PC-3 (cell line): ENCODE data around the gene KLRG1. TPM values are rescaled to one million over a fixed set of nuclear protein-coding genes. Genes with fewer than 3 reads are reported as not detected.

Experiments
- ATAC-seq: fragments of 200-7000 bp; cut with Tn5 transposase; 2 replicates; pipeline ENCODE4 v1.9.1; 2020; ENCODE audit warnings: mild to moderate bottlenecking, moderate library complexity
- BruUV-seq: library from RNA; stranded (reverse); fragments of 400-500 nt; replicated peaks from 2 replicates; lab custom pipeline; 2021; lab: Mats Ljungman, UMichigan
- CTCF ChIA-PET: fragments of 300-600 bp; sonication (Branson Sonifier 250); formaldehyde crosslinking; loops from one replicate; lab custom pipeline; 2022; ENCODE audit warnings: antibody characterized with exemption; lab: Charles Lee
- POLR2A ChIA-PET: fragments of 300-600 bp; sonication (Branson Sonifier 250); formaldehyde crosslinking; loops from one replicate; lab custom pipeline; 2022; ENCODE audit warnings: antibody characterized with exemption; ENCODE audit not compliant: unreplicated experiment; lab: Charles Lee
- DNase-seq: peaks from one replicate; pipeline ENCODE4 v3.0.0-alpha.2; 2015
- H2AFZ ChIP-seq: fragments of 300-600 bp; sonication (generic); 2 replicates; pipeline ENCODE4 v1.6.0; 2016; ENCODE audit warnings: antibody characterized with exemption, low read length
- H3F3A ChIP-seq: fragments of 300-600 bp; sonication (generic); one replicate; pipeline ENCODE4 v1.6.0; 2017; ENCODE audit warnings: antibody characterized with exemption, low read length, control low read depth, mild to moderate bottlenecking; ENCODE audit not compliant: unreplicated experiment
- H3K27ac ChIP-seq: fragments of 300-600 bp; sonication (generic); 2 replicates; pipeline ENCODE4 v1.5.1; 2016; ENCODE audit warnings: mild to moderate bottlenecking, low read length
- H3K27me3 ChIP-seq: fragments of 300-600 bp; sonication (generic); 2 replicates; pipeline ENCODE4 v1.6.1; 2016; ENCODE audit warnings: low read length, mixed read lengths
- H3K36me3 ChIP-seq: fragments of 300-600 bp; sonication (generic); 2 replicates; pipeline ENCODE4 v1.6.1; 2016; ENCODE audit warnings: low read depth, mixed run types, low read length, mixed read lengths
- H3K4me1 ChIP-seq: fragments of 300-600 bp; sonication (generic); 2 replicates; pipeline ENCODE4 v1.5.1; 2016; ENCODE audit warnings: low read length; ENCODE audit not compliant: insufficient read depth
- H3K4me2 ChIP-seq: fragments of 300-600 bp; sonication (generic); 2 replicates; pipeline ENCODE4 v1.6.0; 2016; ENCODE audit warnings: low read length
- H3K4me3 ChIP-seq: fragments of 300-600 bp; sonication (generic); 2 replicates; pipeline ENCODE4 v1.5.1; 2016; ENCODE audit warnings: mild to moderate bottlenecking, low read length, mixed read lengths
- H3K79me2 ChIP-seq: fragments of 300-600 bp; sonication (generic); 2 replicates; pipeline ENCODE4 v1.6.1; 2017; ENCODE audit warnings: low read length, mixed read lengths
- H3K9ac ChIP-seq: fragments of 300-600 bp; sonication (generic); 2 replicates; pipeline ENCODE4 v1.6.0; 2016; ENCODE audit warnings: mild to moderate bottlenecking, low read length
- H3K9me2 ChIP-seq: fragments of 300-600 bp; sonication (generic); replicated peaks from 2 replicates; pipeline ENCODE4 v1.6.1; 2016; ENCODE audit warnings: mixed run types, low read length, mixed read lengths
- H3K9me3 ChIP-seq: fragments of 300-600 bp; sonication (generic); 2 replicates; pipeline ENCODE4 v1.6.1; 2016; ENCODE audit warnings: low read length, mixed read lengths
- H4K20me1 ChIP-seq: fragments of 300-600 bp; sonication (generic); 2 replicates; pipeline ENCODE4 v1.6.1; 2016; ENCODE audit warnings: low read length, mixed read lengths
- CTCF ChIP-seq: fragments of 300-600 bp; sonication (generic); conservative IDR thresholded peaks from 2 replicates; pipeline ENCODE4 v1.5.1; 2017; ENCODE audit warnings: antibody characterized with exemption, low read depth, mild to moderate bottlenecking, low read length
- EZH2 ChIP-seq: fragments of 300-600 bp; sonication (generic); IDR thresholded peaks from one replicate; pipeline ENCODE4 v1.6.1; 2017; ENCODE audit warnings: antibody characterized with exemption, mild to moderate bottlenecking, low read length; ENCODE audit not compliant: unreplicated experiment
- EZH2phosphoT487 ChIP-seq: fragments of 300-600 bp; sonication (generic); IDR thresholded peaks from 2 replicates; pipeline ENCODE4 v1.6.1; 2018; ENCODE audit warnings: mild to moderate bottlenecking, antibody characterized with exemption, low read length, borderline replicate concordance
- intact Hi-C: fragments of 100-400 bp; cut with micrococcal nuclease; formaldehyde crosslinking; loops from 2 replicates; pipeline ENCODE4 v1.9.0; 2023
- total RNA-seq: library from RNA; depleted of rRNA; stranded (reverse); fragments of >200 nt; gene quantifications from 2 replicates; pipeline ENCODE4 v1.2.3, GENCODE V29; 2014

KLRG1 gene
- total RNA-seq, 1 experiment from 2014 or later: 0.15 TPM

DNA sequence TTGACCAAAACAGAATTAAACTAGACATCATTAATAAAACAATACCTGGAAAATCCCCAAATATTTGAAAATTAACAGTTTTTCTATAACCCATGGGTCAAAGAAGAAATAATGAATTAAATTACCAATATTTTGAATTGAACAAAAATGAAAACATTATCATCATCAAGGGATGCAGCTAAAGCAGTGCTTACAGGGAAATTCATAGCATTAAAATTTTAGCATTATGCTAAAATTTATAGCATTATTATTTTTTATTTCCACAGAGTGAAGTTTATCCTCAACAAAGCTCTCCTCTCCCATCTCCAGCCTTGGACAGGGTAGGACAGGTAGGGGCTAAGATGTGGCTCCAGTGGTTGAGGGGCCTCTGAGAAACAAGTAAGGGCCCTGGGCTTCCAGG, 20.6 kb upstream of the KLRG1 start:
- Histone ChIP-seq H2AFZ (no peak overlapping the region), H3K27me3 (no peaks in the 10 kb centered on the region), H3K9ac (no peak overlapping the region), H3K4me1 (no peaks in the 10 kb centered on the region), H3K79me2 (no peaks in the 10 kb centered on the region), H3K9me2 (no peaks in the 10 kb centered on the region), H3K4me2 (no peak overlapping the region), H3K4me3 (no peak overlapping the region), H3K27ac (no peak overlapping the region), H3K9me3 (no peaks in the 10 kb centered on the region), H4K20me1 (no peaks in the 10 kb centered on the region), H3F3A (no peaks in the 10 kb centered on the region), H3K36me3 (no peaks in the 10 kb centered on the region)
- no peak for DNase-seq
- no peak for ATAC-seq
- CTCF ChIA-PET: no interaction called here
- no peak for TF ChIP-seq EZH2phosphoT487
- TF ChIP-seq EZH2: no peak
- TF ChIP-seq CTCF: no peak
- POLR2A ChIA-PET: interaction anchor here (0.6 kb wide), 1 partner anchor 18 kb away, joined by 3 read pairs; no protein-coding TSS in a partner anchor
- no TSS peak for BruUV-seq
- intact Hi-C loops: no loop called here

- DNase-seq (no peak), ATAC-seq (peak; percentile 22; the same call in 1 of the 2 replicates)
- H3K27me3 ChIP-seq: no peaks in the 10 kb centered on the region
- intact Hi-C loops: no loop called here
- no peaks in the 10 kb centered on the region for H3F3A ChIP-seq
- no peak overlapping the region for H3K4me2 ChIP-seq
- H3K4me1 ChIP-seq: no peaks in the 10 kb centered on the region
- H3K9ac ChIP-seq: no peak overlapping the region
- ChIA-PET CTCF (no interaction called here), POLR2A (no interaction called here)
- no peaks in the 10 kb centered on the region for H4K20me1 ChIP-seq
- H3K36me3 ChIP-seq: no peaks in the 10 kb centered on the region
- no peaks in the 10 kb centered on the region for H3K9me2 ChIP-seq
- H3K79me2 ChIP-seq: no peaks in the 10 kb centered on the region
- H2AFZ ChIP-seq: no peak overlapping the region
- H3K27ac ChIP-seq: no peak overlapping the region
- no peak overlapping the region for H3K4me3 ChIP-seq
- H3K9me3 ChIP-seq: no peaks in the 10 kb centered on the region
- BruUV-seq: no TSS peak
- TF ChIP-seq EZH2phosphoT487 (no peak), CTCF (no peak), EZH2 (no peak)
Measured at GRCh38 chr12:8969861-8970411, 19.4 kb upstream of the KLRG1 start.

GRCh38 chr12:8970432-8970831, 18.9 kb upstream of the KLRG1 start:
- Histone ChIP-seq H3K36me3 (no peaks in the 10 kb centered on the region), H3K9me3 (no peaks in the 10 kb centered on the region), H3K27ac (no peak overlapping the region), H3K4me2 (no peak overlapping the region), H3F3A (no peaks in the 10 kb centered on the region), H2AFZ (no peak overlapping the region), H3K4me1 (no peaks in the 10 kb centered on the region), H4K20me1 (no peaks in the 10 kb centered on the region), H3K27me3 (no peaks in the 10 kb centered on the region), H3K79me2 (no peaks in the 10 kb centered on the region), H3K9ac (no peak overlapping the region), H3K9me2 (no peaks in the 10 kb centered on the region), H3K4me3 (no peak overlapping the region)
- ATAC-seq (peak; percentile 18; the same call in 1 of the 2 replicates), DNase-seq (no peak)
- ChIA-PET POLR2A (no interaction called here), CTCF (no interaction called here)
- intact Hi-C loops: no loop called here
- no TSS peak for BruUV-seq
- TF ChIP-seq EZH2 (no peak), EZH2phosphoT487 (no peak), CTCF (no peak)
